Fibroblast of pulmonary artery (primary cell): ENCODE data around the gene ZNF221.

Experiments used
- DNase-seq: peaks from one replicate; pipeline ENCODE4 v3.0.0-alpha.2; 2010; ENCODE audit warnings: low read depth
- H3K4me3 ChIP-seq: replicated peaks from 2 replicates; pipeline ENCODE4 v1.5.1; 2011; ENCODE audit warnings: low read depth, mild to moderate bottlenecking, control low read depth, low read length, moderate library complexity
- TF ChIP-seq, protein P1 (sequence below): IDR thresholded peaks from 2 replicates; pipeline ENCODE4 v1.5.1; 2011; ENCODE audit warnings: mild to moderate bottlenecking, control low read depth, low read length, inconsistent platforms; ENCODE audit errors: missing control alignments

ZNF221 gene

DNA sequence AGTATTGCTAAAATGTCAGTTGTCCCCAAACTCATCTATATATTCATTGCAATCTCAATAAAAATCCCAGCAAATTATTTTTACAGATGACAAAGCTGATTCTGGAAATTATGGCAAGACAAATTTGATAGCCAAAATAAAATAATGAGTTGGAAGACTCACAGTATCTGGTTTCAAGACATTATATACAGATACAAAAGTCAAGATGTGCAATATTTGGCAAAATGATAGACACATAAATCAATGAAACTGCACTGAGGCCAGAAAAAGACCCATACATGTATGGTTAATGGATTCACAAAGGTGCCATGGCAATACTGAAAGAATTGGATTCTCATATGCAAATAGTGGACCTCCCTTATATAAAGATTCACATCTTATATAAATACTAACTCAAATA, 40.1 kb upstream of the ZNF221 start:
- DNase-seq, result no peak
- TF ChIP-seq, protein P1, sequence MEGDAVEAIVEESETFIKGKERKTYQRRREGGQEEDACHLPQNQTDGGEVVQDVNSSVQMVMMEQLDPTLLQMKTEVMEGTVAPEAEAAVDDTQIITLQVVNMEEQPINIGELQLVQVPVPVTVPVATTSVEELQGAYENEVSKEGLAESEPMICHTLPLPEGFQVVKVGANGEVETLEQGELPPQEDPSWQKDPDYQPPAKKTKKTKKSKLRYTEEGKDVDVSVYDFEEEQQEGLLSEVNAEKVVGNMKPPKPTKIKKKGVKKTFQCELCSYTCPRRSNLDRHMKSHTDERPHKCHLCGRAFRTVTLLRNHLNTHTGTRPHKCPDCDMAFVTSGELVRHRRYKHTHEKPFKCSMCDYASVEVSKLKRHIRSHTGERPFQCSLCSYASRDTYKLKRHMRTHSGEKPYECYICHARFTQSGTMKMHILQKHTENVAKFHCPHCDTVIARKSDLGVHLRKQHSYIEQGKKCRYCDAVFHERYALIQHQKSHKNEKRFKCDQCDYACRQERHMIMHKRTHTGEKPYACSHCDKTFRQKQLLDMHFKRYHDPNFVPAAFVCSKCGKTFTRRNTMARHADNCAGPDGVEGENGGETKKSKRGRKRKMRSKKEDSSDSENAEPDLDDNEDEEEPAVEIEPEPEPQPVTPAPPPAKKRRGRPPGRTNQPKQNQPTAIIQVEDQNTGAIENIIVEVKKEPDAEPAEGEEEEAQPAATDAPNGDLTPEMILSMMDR, result no peak
- H3K4me3 ChIP-seq, result no peak overlapping the region

DNA sequence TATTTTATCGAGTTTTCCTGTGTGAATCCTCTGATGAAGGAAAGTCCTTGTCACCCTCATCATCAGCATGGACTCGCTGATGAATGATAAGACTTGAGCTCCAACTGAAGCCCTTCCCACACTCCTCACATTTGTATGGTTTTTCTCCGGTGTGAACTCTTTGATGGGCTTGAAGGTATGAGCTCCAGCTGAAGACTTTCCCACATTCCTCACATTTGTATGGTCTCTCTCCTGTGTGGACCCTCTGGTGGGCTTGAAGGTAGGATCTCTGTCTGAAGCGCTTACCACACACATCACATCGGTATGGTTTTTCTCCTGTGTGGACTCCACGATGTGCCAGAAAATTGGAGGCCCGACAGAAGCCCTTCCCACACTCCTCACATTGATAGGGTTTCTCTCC, 37.6 kb upstream of the ZNF221 start:
- TF ChIP-seq, protein P1, result no peak
- no peak overlapping the region for H3K4me3 ChIP-seq
- no peak for DNase-seq

DNA sequence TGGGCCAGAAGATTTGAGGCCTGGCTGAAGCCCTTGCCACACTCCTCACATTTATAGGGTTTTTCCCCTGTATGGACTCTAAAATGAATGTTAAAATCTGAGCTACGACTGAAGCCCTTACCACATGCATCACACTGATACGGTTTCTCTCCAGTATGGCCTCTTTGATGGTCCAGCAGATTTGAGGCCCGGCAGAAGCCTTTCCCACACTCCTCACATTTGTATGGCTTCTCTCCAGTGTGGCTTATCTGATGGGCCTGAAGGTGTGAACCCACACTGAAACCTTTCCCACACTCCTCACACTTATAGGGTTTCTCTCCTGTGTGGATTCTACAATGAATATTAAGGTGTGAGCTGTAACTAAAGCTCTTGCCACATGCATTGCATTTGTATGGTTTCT, 37.0 kb upstream of the ZNF221 start:
- TF ChIP-seq, protein P1, result no peak
- no peak for DNase-seq
- H3K4me3 ChIP-seq, result no peak overlapping the region

DNA sequence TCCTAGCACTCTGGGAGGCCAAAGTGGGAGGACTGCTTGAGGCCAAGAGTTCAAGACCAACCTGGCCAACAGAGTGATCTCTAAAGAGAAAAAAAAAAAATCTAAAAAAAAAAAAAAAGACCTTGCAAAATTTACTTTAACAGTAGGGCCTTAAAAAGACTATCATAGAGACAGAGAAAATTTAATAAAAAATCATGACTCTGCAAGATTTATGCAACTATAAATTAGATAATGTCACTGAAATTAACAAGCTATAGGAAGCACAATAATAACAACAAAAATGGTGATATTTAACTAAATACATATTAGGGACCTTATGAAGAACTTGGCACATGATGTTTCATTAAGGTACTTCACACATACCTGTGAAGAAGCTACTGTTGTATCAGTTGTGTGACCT, 27.2 kb upstream of the ZNF221 start:
- no peak for DNase-seq
- H3K4me3 ChIP-seq, result no peak overlapping the region
- TF ChIP-seq, protein P1, result no peak

DNA sequence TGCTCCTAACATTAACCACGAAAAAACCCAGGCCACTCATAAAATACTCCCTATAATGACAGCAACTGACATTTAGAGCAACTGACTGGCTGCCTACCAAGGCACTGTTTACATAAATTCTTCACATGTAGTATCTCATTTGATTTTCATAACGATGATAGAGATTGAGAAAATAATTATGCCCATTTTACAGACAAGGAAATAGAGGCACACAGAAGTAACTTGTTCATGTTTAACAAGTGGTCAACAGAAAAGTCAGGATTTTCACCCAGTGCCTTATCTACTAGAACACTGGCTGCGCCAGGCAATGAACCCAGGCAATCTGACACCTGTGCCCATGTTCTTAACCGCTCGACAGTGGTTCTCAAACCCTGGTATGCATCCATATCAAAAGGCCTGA, 22.2 kb upstream of the ZNF221 start:
- no peak for DNase-seq
- no peak overlapping the region for H3K4me3 ChIP-seq
- TF ChIP-seq, protein P1, result no peak

DNA sequence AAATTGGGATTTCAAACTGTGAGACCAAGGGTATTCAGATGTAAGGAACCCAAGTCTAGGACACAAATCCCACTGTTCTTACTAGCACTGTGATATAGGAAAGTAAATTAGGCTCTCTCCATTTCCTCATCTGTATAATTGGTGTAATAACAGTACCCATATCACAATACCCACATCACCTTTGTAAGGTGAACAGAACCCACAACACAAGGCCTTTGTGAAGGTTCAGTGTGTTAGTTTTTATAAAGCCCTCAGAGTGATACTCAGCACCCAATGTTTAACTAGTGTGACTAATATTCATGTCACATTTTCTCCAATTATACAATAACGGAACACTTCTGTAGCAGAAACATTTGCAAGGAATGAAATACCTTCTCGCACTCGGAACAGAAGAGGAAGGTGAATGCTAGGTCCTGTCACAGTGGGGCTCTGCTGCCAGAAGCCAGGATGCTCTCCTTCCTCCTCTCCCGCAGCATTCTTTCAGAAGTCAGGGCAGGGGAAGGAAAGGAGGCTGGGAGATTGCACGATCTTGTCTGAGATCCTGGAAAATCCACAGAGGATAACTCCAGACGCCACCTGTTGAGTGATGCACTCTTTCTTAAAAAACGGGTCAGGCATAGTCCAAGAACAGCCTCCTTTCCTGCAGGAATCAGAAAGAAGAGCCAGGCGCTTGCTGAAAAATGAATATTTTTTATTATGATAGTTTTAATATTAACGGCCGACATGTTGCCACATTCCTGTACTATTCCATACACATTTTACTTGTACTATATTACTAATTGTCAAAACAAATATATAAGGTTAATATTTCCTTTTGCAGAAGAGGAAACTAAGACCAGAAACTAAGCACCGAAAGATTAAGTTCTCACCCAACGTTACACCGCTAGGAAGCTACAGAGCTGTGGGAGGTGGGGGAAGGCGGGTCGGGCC, 16.7 kb upstream of the ZNF221 start:
- no peak for DNase-seq
- TF ChIP-seq, protein P1, result peak; percentile 19
- H3K4me3 ChIP-seq, result peak overlapping the region; percentile 85
